Activated CD8-positive, alpha-beta T cell treated with anti-CD3 and anti-CD28 coated beads, Interleukin-2, amount 10 ng/mL, durations not matched to agents 7 days and 5 days (primary cell): Measurements from ENCODE around the gene PCDHGA9. TPM values are rescaled to one million over a fixed set of nuclear protein-coding genes. Genes with fewer than 3 reads are reported as not detected.
"Not testable (repeated sequence)": the region's sequence is repeated elsewhere in the genome, so short reads cannot be mapped to it uniquely, and the experiment has no call there.

Experiments
- ATAC-seq: fragments of 150-1000 bp; cut with Tn5 transposase; one replicate; pipeline ENCODE4 v1.10.0; 2021; ENCODE audit warnings: moderate library complexity
- CTCF ChIA-PET: fragments of 350-600 bp; sonication (Branson Sonifier 250); formaldehyde crosslinking; loops from one replicate; lab custom pipeline; 2021; ENCODE audit warnings: antibody characterized with exemption; lab: Charles Lee
- POLR2A ChIA-PET: fragments of 350-600 bp; sonication (Branson Sonifier 250); formaldehyde crosslinking; loops from one replicate; lab custom pipeline; 2021; ENCODE audit warnings: antibody characterized with exemption; lab: Charles Lee
- DNase-seq: peaks from one replicate; pipeline ENCODE4 v3.0.0-alpha.2; 2020
- H3K27ac Mint-ChIP-seq: one replicate; pipeline ENCODE4 v1.8.0; 2021; ENCODE audit warnings: mild to moderate bottlenecking, mixed read lengths
- H3K27me3 Mint-ChIP-seq: one replicate; pipeline ENCODE4 v1.8.0; 2021; ENCODE audit warnings: low read depth, mixed read lengths
- H3K36me3 Mint-ChIP-seq: one replicate; pipeline ENCODE4 v1.8.0; 2021; ENCODE audit warnings: low read depth, mixed read lengths
- H3K4me1 Mint-ChIP-seq: one replicate; pipeline ENCODE4 v1.8.0; 2021; ENCODE audit warnings: low read depth, mixed read lengths
- H3K4me3 Mint-ChIP-seq: one replicate; pipeline ENCODE4 v1.8.0; 2021; ENCODE audit warnings: mild to moderate bottlenecking, mixed read lengths
- H3K9me3 Mint-ChIP-seq: one replicate; pipeline ENCODE4 v1.8.0; 2022; ENCODE audit warnings: mixed read lengths; ENCODE audit not compliant: insufficient read depth
- total RNA-seq, 2 experiments: library from RNA; stranded (reverse); gene quantifications; one replicate each; pipeline ENCODE4 v1.2.3, GENCODE V29; 2021

PCDHGA9 gene
- total RNA-seq, 2 experiments from 2014 or later = 0.08 TPM; not detected in 1

- no peak within 1 kb of the TSS for H3K27ac Mint-ChIP-seq
- H3K4me1 Mint-ChIP-seq = peaks cover 8% of the 10 kb centered on the region
- H3K27me3 Mint-ChIP-seq = peaks cover 45% of the 10 kb centered on the region
- ChIA-PET POLR2A (interaction anchor here (0.7 kb wide), 1 partner anchor 51 kb away, joined by 3 read pairs; no protein-coding TSS in a partner anchor), CTCF (interaction anchor here (0.8 to 2.2 kb wide), 21 partner anchors 10 to 197 kb away, joined by 3 to 22 read pairs (median 5); partner anchors contain the start of genes PCDHGA1, PCDHGA10, PCDHGA11 and PCDHGA12)
- H3K9me3 Mint-ChIP-seq = peaks cover 27% of the 10 kb centered on the region
- H3K36me3 Mint-ChIP-seq = peaks cover 15% of the 10 kb centered on the region
- H3K4me3 Mint-ChIP-seq = peak within 1 kb of the TSS; percentile 63
- ATAC-seq (peak; percentile 57), DNase-seq (peak; percentile 52)
Measured at GRCh38 chr5:141369994-141370848, 32.4 kb upstream of the PCDHGA9 start, which contains the start of gene PCDHGB3. TSS of gene PCDHGB3 (plus strand) at chr5:141370242. CDS start at chr5:141370395, 153 bp downstream.

- Mint-ChIP-seq H3K9me3 (peaks cover 18% of the 10 kb centered on the region), H3K36me3 (peaks cover 9% of the 10 kb centered on the region), H3K4me1 (peaks cover 8% of the 10 kb centered on the region), H3K27me3 (peaks cover 39% of the 10 kb centered on the region), H3K27ac (no peak overlapping the region), H3K4me3 (no peak overlapping the region)
- ChIA-PET POLR2A (interaction anchor here (0.6 kb wide), 1 partner anchor 1070 kb away, joined by 3 read pairs; no protein-coding TSS in a partner anchor), CTCF (interaction anchor here (0.7 to 1.7 kb wide), 4 partner anchors 28 to 59 kb away, joined by 3 to 6 read pairs (median 6); partner anchors contain the start of genes PCDHGA10, PCDHGA11, PCDHGA12 and PCDHGA3)
- no peak for ATAC-seq
- no peak for DNase-seq
Measured at GRCh38 chr5:141371572-141372475, 30.8 kb upstream of the PCDHGA9 start.

DNA sequence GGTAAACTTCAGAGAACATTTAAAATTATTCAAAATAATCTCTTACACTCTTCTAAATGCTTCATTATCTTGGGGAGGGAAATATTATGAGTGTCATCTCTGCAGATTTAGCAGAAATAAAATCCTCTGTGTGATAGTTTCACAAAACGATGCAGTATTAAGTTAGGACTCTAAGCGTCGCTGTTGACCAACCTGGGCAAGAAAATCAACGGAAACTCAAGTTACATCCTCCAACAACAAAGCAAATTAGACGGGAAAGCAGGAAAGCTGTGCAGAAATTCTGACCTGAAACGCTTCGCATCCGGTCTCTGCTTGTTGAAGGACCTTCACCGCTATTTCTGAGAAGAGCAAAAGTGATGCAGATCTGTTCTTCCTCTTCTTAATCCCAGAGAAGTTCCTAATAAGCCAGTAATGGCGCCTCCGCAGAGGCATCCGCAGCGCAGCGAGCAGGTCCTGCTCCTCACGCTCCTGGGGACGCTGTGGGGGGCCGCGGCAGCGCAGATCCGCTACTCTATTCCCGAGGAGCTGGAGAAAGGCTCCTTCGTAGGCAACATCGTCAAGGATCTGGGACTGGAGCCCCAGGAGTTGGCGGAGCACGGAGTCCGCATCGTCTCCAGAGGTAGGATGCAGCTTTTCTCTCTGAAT is 28.8 kb upstream of the PCDHGA9 start, which contains the start of gene PCDHGA6:
PCDHGA6 (plus strand) TSS at position 219 of the 645 bp plus-strand sequence; CDS start at position 412, 193 bp downstream.
- DNase-seq (no peak), ATAC-seq (no peak)
- POLR2A ChIA-PET = no interaction called here
- CTCF ChIA-PET = interaction anchor here (1.2 to 1.7 kb wide), 4 partner anchors 10 to 190 kb away, joined by 3 to 5 read pairs (median 4); partner anchors contain the start of gene PCDHGB5
- Mint-ChIP-seq H3K9me3 (peaks cover 18% of the 10 kb centered on the region), H3K27me3 (peaks cover 38% of the 10 kb centered on the region), H3K27ac (no peak within 1 kb of the TSS), H3K4me3 (peak within 1 kb of the TSS; percentile 2), H3K36me3 (peaks cover 9% of the 10 kb centered on the region), H3K4me1 (peaks cover 8% of the 10 kb centered on the region)

DNA sequence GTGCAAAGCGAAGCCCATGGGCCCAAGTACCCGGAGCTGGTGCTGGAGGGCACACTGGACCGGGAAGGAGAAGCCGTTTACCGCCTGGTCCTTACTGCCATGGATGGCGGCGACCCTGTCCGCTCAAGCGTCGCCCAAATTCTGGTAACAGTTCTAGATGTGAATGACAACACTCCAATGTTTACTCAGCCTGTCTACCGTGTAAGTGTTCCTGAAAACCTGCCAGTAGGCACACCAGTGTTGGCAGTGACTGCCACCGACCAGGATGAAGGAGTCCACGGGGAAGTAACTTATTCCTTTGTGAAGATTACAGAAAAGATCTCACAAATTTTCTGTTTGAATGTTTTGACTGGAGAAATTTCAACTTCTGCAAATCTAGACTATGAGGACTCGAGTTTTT is 28.0 kb upstream of the PCDHGA9 start:
- peaks cover 8% of the 10 kb centered on the region for H3K4me1 Mint-ChIP-seq
- H3K27ac Mint-ChIP-seq = no peak overlapping the region
- peaks cover 35% of the 10 kb centered on the region for H3K27me3 Mint-ChIP-seq
- ATAC-seq (no peak), DNase-seq (no peak)
- H3K9me3 Mint-ChIP-seq = peaks cover 13% of the 10 kb centered on the region
- ChIA-PET CTCF (interaction anchor here (1.1 to 1.7 kb wide), 5 partner anchors 9 to 189 kb away, joined by 3 to 5 read pairs (median 4); partner anchors contain the start of gene PCDHGB5), POLR2A (no interaction called here)
- no peak overlapping the region for H3K4me3 Mint-ChIP-seq
- peaks cover 9% of the 10 kb centered on the region for H3K36me3 Mint-ChIP-seq

DNA sequence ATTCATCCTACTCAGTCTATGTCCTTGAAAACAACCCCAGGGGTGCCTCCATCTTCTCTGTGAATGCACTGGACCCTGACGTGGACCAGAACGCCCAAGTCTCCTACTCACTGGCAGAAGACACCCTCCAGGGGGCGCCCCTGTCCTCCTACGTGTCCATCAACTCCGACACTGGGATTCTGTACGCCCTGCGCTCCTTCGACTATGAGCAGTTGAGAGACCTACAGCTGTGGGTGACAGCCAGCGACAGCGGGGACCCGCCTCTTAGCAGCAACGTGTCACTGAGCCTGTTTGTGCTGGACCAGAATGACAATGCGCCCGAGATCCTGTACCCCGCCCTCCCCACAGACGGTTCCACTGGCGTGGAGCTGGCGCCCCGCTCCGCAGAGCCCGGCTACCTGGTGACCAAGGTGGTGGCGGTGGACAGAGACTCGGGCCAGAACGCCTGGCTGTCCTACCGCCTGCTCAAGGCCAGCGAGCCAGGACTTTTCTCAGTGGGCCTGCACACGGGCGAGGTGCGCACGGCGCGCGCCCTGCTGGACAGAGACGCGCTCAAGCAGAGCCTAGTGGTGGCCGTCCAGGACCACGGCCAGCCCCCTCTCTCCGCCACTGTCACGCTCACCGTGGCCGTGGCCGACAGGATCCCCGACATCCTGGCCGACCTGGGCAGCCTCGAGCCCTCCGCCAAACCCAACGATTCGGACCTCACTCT is 27.0 kb upstream of the PCDHGA9 start:
- CTCF ChIA-PET = interaction anchor here (1.1 to 1.4 kb wide), 3 partner anchors 20 to 182 kb away, joined by 3 to 4 read pairs (median 3); partner anchors contain the start of gene PCDHGB5
- ATAC-seq, H3K4me3 Mint-ChIP-seq, H3K27ac Mint-ChIP-seq, DNase-seq, POLR2A ChIA-PET, H3K4me1 Mint-ChIP-seq, H3K36me3 Mint-ChIP-seq: not testable (repeated sequence)
- Mint-ChIP-seq H3K9me3 (peaks cover 15% of the 10 kb centered on the region), H3K27me3 (peaks cover 28% of the 10 kb centered on the region)

DNA sequence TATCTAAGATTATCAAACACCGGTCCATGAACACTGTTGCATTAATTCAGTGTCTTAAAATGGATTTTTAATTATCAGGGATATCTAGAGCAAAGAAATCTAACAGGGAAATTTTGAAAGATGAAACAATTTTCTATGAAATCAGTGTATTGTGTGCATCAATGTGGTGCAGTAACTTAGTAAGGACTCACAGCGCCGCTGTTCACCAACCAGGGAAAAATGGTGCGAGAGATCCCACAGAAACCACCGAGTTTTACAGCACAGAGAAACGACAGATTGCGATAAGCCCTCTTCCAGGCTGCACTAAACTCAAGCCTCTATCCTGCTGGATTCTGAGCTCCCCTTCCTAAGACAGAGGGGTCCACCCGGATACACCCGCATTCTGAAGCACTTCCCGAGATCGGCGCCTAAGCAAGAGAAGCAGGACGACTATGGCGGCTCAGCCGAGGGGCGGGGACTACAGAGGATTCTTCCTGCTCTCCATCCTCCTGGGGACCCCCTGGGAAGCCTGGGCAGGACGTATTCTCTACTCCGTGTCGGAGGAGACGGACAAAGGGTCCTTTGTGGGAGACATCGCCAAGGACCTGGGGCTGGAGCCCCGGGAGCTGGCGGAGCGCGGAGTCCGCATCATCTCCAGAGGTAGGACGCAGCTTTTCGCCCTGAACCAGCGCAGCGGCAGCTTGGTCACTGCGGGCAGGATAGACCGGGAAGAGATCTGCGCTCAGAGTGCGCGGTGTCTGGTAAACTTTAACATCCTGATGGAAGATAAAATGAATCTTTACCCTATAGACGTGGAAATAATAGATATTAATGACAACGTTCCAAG is 19.9 kb upstream of the PCDHGA9 start, which contains the start of gene PCDHGA7:
PCDHGA7 (plus strand) TSS at position 274 of the 826 bp plus-strand sequence; CDS start at position 432, 158 bp downstream.
- H3K36me3 Mint-ChIP-seq = peaks cover 2% of the 10 kb centered on the region
- ATAC-seq = no peak
- peak within 1 kb of the TSS; percentile 36 for H3K4me3 Mint-ChIP-seq
- peaks cover 35% of the 10 kb centered on the region for H3K27me3 Mint-ChIP-seq
- no peak for DNase-seq
- ChIA-PET CTCF (interaction anchor here (1.5 to 1.7 kb wide), 2 partner anchors 8 to 13 kb away, joined by 4 to 5 read pairs; partner anchors contain the start of genes PCDHGA6 and PCDHGB3), POLR2A (no interaction called here)
- no peaks in the 10 kb centered on the region for H3K4me1 Mint-ChIP-seq
- no peak within 1 kb of the TSS for H3K27ac Mint-ChIP-seq
- H3K9me3 Mint-ChIP-seq = peaks cover 20% of the 10 kb centered on the region

- Mint-ChIP-seq H3K9me3 (peaks cover 21% of the 10 kb centered on the region), H3K27ac (no peak overlapping the region), H3K27me3 (peaks cover 37% of the 10 kb centered on the region), H3K4me1 (no peaks in the 10 kb centered on the region), H3K4me3 (no peak overlapping the region), H3K36me3 (peaks cover 2% of the 10 kb centered on the region)
- DNase-seq (no peak), ATAC-seq (no peak)
- POLR2A ChIA-PET = no interaction called here
- CTCF ChIA-PET = interaction anchor here (1.5 to 1.7 kb wide), 2 partner anchors 9 to 13 kb away, joined by 4 to 5 read pairs; partner anchors contain the start of genes PCDHGA6 and PCDHGB3
Measured at GRCh38 chr5:141383345-141383744, 19.2 kb upstream of the PCDHGA9 start.

GRCh38 chr5:141384471-141385267 is 17.9 kb upstream of the PCDHGA9 start:
- Mint-ChIP-seq H3K27ac (no peak overlapping the region), H3K4me1 (no peaks in the 10 kb centered on the region)

More at GRCh38 chr5:141384471-141385267, 17.9 kb upstream of the PCDHGA9 start:
- Mint-ChIP-seq H3K9me3 (peaks cover 33% of the 10 kb centered on the region), H3K4me3 (no peak overlapping the region), H3K36me3 (peaks cover 2% of the 10 kb centered on the region), H3K27me3 (peaks cover 40% of the 10 kb centered on the region)
- ATAC-seq (no peak), DNase-seq (no peak)
- POLR2A ChIA-PET = no interaction called here
- CTCF ChIA-PET = interaction anchor here (1.1 kb wide), 1 partner anchor 15 kb away, joined by 3 read pairs; the partner anchor contains the start of gene PCDHGB3
